WTC11 (cell line): ENCODE results near the gene DUSP6.

Experiments used
- ATF2 ChIP-seq: sonication (generic); formaldehyde crosslinking; IDR thresholded peaks from 2 replicates; pipeline ENCODE4 v1.8.1; 2022; ENCODE audit warnings: low read depth, missing genetic modification reagents, borderline replicate concordance
- FOXK1 ChIP-seq: sonication (generic); formaldehyde crosslinking; IDR thresholded peaks from 2 replicates; pipeline ENCODE4 v1.8.0; 2022; ENCODE audit warnings: mild to moderate bottlenecking, moderate library complexity, missing genetic modification reagents
- KAT7 ChIP-seq: sonication (generic); formaldehyde crosslinking; IDR thresholded peaks from 2 replicates; pipeline ENCODE4 v1.8.1; 2023; ENCODE audit warnings: missing genetic modification reagents, mild to moderate bottlenecking, borderline replicate concordance

- TF ChIP-seq ATF2 (CRISPR knock-in tag) (no peak), FOXK1 (no peak), KAT7 (CRISPR knock-in tag) (no peak)
These were observed 23.9 kb downstream of the DUSP6 start for GRCh38 chr12:89328151-89329030.
